ENCODE results near the gene SUV39H1.

GRCh38 chrX:48698306-48698705 lies 1.8 kb downstream of the SUV39H1 start:
- no peak for TF ChIP-seq EZH2 (IDR thresholded peaks at IDR 0.05; ENCODE audit: borderline replicate concordance)
- no peak for TF ChIP-seq CTCF (IDR thresholded peaks at IDR 0.05; ENCODE audit: poor library complexity)

Data from hepatocyte (in vitro differentiated cells).